Measurements from ENCODE around the gene KRTAP13-2. TPM values are rescaled to one million over a fixed set of nuclear protein-coding genes. Genes with fewer than 3 reads are reported as not detected.

The KRTAP13-2 gene
- total and polyA plus RNA-seq, 4 donors, result not detected

DNA sequence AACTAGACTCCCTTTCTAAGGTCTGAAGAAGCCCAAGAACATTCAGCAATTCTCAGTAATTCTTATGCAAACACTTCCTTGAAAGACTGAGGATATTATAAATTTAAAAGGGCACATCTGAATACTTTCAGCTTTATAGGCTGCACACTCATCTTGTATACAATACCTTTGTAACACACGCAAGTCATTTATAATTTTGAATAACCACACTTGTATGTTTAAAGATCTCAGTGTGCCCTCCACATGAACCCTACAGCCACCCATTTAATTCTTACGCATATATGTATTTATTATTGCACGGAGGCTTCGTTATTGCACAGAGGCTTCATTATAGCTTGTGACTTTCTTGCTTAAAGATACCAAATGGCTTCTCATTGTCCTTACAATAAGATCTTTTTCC lies 33.4 kb downstream of the KRTAP13-2 start:
- Histone ChIP-seq H3K9ac (ENCODE audit: low read depth in 1 of 2, low read length in 2 of 2) (no peak overlapping the region), H3K36me3 (ENCODE audit: control insufficient read depth in 4 of 4, insufficient read depth in 3 of 4, low read depth in 1 of 4, low read length in 3 of 4) (no peaks in the 10 kb centered on the region), H3K9me3 (ENCODE audit: control insufficient read depth in 4 of 4, low read length in 3 of 4) (no peaks in the 10 kb centered on the region), H3K27ac (ENCODE audit: low read depth in 1 of 2, low read length in 2 of 2) (no peak overlapping the region), H3K4me3 (ENCODE audit: low read depth in 1 of 3, low read length in 3 of 3) (no peak overlapping the region), H3K4me1 (ENCODE audit: control insufficient read depth in 4 of 4, insufficient read depth in 4 of 4, low read length in 3 of 4) (no peaks in the 10 kb centered on the region), H3K27me3 (ENCODE audit: control insufficient read depth in 4 of 4, insufficient read depth in 4 of 4, low read length in 3 of 4) (peaks cover 0 to 3% (median 0%) of the 10 kb centered on the region in 4 donors)
- TF ChIP-seq FOXA1 (IDR thresholded peaks at IDR 0.05) (no peak), ZBTB33 (IDR thresholded peaks at IDR 0.05) (no peak), EGR1 (IDR thresholded peaks at IDR 0.05; ENCODE audit: low read depth in 2 of 2) (no peak), YY1 (IDR thresholded peaks at IDR 0.05) (no peak), HNF4A (conservative IDR thresholded peaks at IDR 0.05) (no peak), TAF1 (conservative IDR thresholded peaks at IDR 0.05) (no peak), RAD21 (IDR thresholded peaks at IDR 0.05) (no peak), FOXA2 (IDR thresholded peaks at IDR 0.05) (no peak), REST (IDR thresholded peaks at IDR 0.05) (no peak), HNF4G (IDR thresholded peaks at IDR 0.05) (no peak), NR2F2 (IDR thresholded peaks at IDR 0.05) (no peak), ATF3 (IDR thresholded peaks at IDR 0.05) (no peak), MAX (IDR thresholded peaks at IDR 0.05) (no peak), GABPA (IDR thresholded peaks at IDR 0.05 in 1 of 2, conservative IDR thresholded peaks at IDR 0.05 in 1 of 2) (no peak), RXRA (IDR thresholded peaks at IDR 0.05) (no peak)
- TF ChIP-seq, protein P1, sequence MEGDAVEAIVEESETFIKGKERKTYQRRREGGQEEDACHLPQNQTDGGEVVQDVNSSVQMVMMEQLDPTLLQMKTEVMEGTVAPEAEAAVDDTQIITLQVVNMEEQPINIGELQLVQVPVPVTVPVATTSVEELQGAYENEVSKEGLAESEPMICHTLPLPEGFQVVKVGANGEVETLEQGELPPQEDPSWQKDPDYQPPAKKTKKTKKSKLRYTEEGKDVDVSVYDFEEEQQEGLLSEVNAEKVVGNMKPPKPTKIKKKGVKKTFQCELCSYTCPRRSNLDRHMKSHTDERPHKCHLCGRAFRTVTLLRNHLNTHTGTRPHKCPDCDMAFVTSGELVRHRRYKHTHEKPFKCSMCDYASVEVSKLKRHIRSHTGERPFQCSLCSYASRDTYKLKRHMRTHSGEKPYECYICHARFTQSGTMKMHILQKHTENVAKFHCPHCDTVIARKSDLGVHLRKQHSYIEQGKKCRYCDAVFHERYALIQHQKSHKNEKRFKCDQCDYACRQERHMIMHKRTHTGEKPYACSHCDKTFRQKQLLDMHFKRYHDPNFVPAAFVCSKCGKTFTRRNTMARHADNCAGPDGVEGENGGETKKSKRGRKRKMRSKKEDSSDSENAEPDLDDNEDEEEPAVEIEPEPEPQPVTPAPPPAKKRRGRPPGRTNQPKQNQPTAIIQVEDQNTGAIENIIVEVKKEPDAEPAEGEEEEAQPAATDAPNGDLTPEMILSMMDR (IDR thresholded peaks at IDR 0.05; ENCODE audit: low read depth, low read length, missing input control), result no peak
- 88% methylated on average over 4 of the region's 4 CpGs for WGBS
- DNase-seq (ENCODE audit: low spot score), result no peak

- DNase-seq (ENCODE audit: low spot score), result no peak
- no peak overlapping the region for H3K27ac ChIP-seq (ENCODE audit: low read depth in 1 of 2, low read length in 2 of 2)
- no peaks in the 10 kb centered on the region for H3K36me3 ChIP-seq (ENCODE audit: control insufficient read depth in 4 of 4, insufficient read depth in 3 of 4, low read depth in 1 of 4, low read length in 3 of 4)
- H3K27me3 ChIP-seq (ENCODE audit: control insufficient read depth in 4 of 4, insufficient read depth in 4 of 4, low read length in 3 of 4), result peaks cover 0 to 3% (median 0%) of the 10 kb centered on the region in 4 donors
- H3K9me3 ChIP-seq (ENCODE audit: control insufficient read depth in 4 of 4, low read length in 3 of 4), result no peaks in the 10 kb centered on the region
- H3K4me3 ChIP-seq (ENCODE audit: low read depth in 1 of 3, low read length in 3 of 3), result no peak overlapping the region
- no peaks in the 10 kb centered on the region for H3K4me1 ChIP-seq (ENCODE audit: control insufficient read depth in 4 of 4, insufficient read depth in 4 of 4, low read length in 3 of 4)
- H3K9ac ChIP-seq (ENCODE audit: low read depth in 1 of 2, low read length in 2 of 2), result no peak overlapping the region
- TF ChIP-seq YY1 (IDR thresholded peaks at IDR 0.05) (no peak), NR2F2 (IDR thresholded peaks at IDR 0.05) (no peak), MAX (IDR thresholded peaks at IDR 0.05) (no peak), JUND (IDR thresholded peaks at IDR 0.05) (no peak), GABPA (IDR thresholded peaks at IDR 0.05 in 1 of 2, conservative IDR thresholded peaks at IDR 0.05 in 1 of 2) (no peak)
Observed at GRCh38 chr21:30337772-30338171, 34.3 kb downstream of the KRTAP13-2 start.
